Immature natural killer cell (primary cell): ENCODE data around the gene ARMC8. TPM values are rescaled to one million over a fixed set of nuclear protein-coding genes. Genes with fewer than 3 reads are reported as not detected.

Source experiments
- DNase-seq, 3 donors: peaks; one replicate each; pipeline ENCODE4 v3.0.0; 2022; ENCODE audit warnings: mixed read lengths in 1 of 3
- H3K27ac Mint-ChIP-seq, 6 donors: one replicate each; pipeline ENCODE4 v1.8.0; 2020; ENCODE audit warnings: mixed read lengths in 6 of 6, mild to moderate bottlenecking in 5 of 6, inconsistent platforms in 4 of 6, moderate library complexity in 3 of 6
- H3K27me3 Mint-ChIP-seq, 3 donors: one replicate each; pipeline ENCODE4 v1.8.0; 2020 to 2021; ENCODE audit warnings: low read depth in 3 of 3, mild to moderate bottlenecking in 3 of 3, mixed read lengths in 3 of 3, moderate library complexity in 3 of 3, inconsistent platforms in 1 of 3
- H3K36me3 Mint-ChIP-seq, 3 donors: one replicate each; pipeline ENCODE4 v1.8.0; 2020; ENCODE audit warnings: mixed read lengths in 3 of 3, inconsistent platforms in 2 of 3, mild to moderate bottlenecking in 2 of 3
- H3K4me1 Mint-ChIP-seq, 2 donors: one replicate each; pipeline ENCODE4 v1.8.0; 2020; ENCODE audit warnings: inconsistent platforms in 2 of 2, mild to moderate bottlenecking in 2 of 2, mixed read lengths in 2 of 2, moderate library complexity in 1 of 2
- H3K4me3 Mint-ChIP-seq, 5 donors: one replicate each; pipeline ENCODE4 v1.8.0; 2020; ENCODE audit warnings: mild to moderate bottlenecking in 5 of 5, mixed read lengths in 5 of 5, inconsistent platforms in 3 of 5, moderate library complexity in 3 of 5
- H3K9me3 Mint-ChIP-seq, 6 donors: one replicate each; pipeline ENCODE4 v1.8.0; 2020; ENCODE audit warnings: mild to moderate bottlenecking in 6 of 6, mixed read lengths in 6 of 6, inconsistent platforms in 4 of 6, moderate library complexity in 3 of 6
- polyA plus RNA-seq, 3 donors: library from polyadenylated mRNA; unstranded; fragments of 300-500 nt; fragmentation: Illumina TruSeq; gene quantifications; one replicate each; pipeline ENCODE4 v1.2.3, GENCODE V29; 2021

The ARMC8 gene
- polyA plus RNA-seq, 3 donors from 2014 or later: 33.5 to 61.1 (median 34.1) TPM

GRCh38 chr3:138270245-138270644 is 83.1 kb downstream of the ARMC8 start:
- Mint-ChIP-seq H3K27me3 (peaks cover 0 to 4% (median 0%) of the 10 kb centered on the region in 3 donors), H3K4me1 (no peaks in the 10 kb centered on the region), H3K9me3 (no peaks in the 10 kb centered on the region), H3K36me3 (peaks cover 27 to 44% (median 28%) of the 10 kb centered on the region in 3 donors), H3K27ac (no peak overlapping the region), H3K4me3 (no peak overlapping the region)
- no peak for DNase-seq

- Mint-ChIP-seq H3K4me3 (no peak overlapping the region), H3K27me3 (peaks cover 0 to 4% (median 0%) of the 10 kb centered on the region in 3 donors), H3K27ac (peak overlapping the region in 2 of 6 donors; percentile 15 to 23), H3K9me3 (no peaks in the 10 kb centered on the region), H3K36me3 (peaks cover 34 to 46% (median 35%) of the 10 kb centered on the region in 3 donors), H3K4me1 (no peaks in the 10 kb centered on the region)
- DNase-seq: no peak
Observed at GRCh38 chr3:138271189-138271794, 84.2 kb downstream of the ARMC8 start.

GRCh38 chr3:138281561-138281960 is 94.5 kb downstream of the ARMC8 start:
- Mint-ChIP-seq H3K4me3 (no peak overlapping the region), H3K27ac (no peak overlapping the region), H3K4me1 (no peaks in the 10 kb centered on the region), H3K27me3 (peaks cover 0 to 5% (median 0%) of the 10 kb centered on the region in 3 donors), H3K36me3 (peaks cover 10 to 19% (median 12%) of the 10 kb centered on the region in 3 donors), H3K9me3 (no peaks in the 10 kb centered on the region)
- DNase-seq: no peak

GRCh38 chr3:138282836-138283235 is 95.7 kb downstream of the ARMC8 start:
- Mint-ChIP-seq H3K9me3 (no peaks in the 10 kb centered on the region), H3K27ac (no peak overlapping the region), H3K4me1 (no peaks in the 10 kb centered on the region), H3K36me3 (peaks cover 4 to 11% (median 8%) of the 10 kb centered on the region in 3 donors), H3K4me3 (no peak overlapping the region), H3K27me3 (no peaks in the 10 kb centered on the region)
- DNase-seq: no peak

- no peak for DNase-seq
- peaks cover 10 to 14% (median 11%) of the 10 kb centered on the region in 3 donors for H3K36me3 Mint-ChIP-seq
- H3K9me3 Mint-ChIP-seq: no peaks in the 10 kb centered on the region
- H3K27ac Mint-ChIP-seq: no peak overlapping the region
- no peaks in the 10 kb centered on the region for H3K27me3 Mint-ChIP-seq
- H3K4me1 Mint-ChIP-seq: no peaks in the 10 kb centered on the region
- no peak overlapping the region for H3K4me3 Mint-ChIP-seq
Observed at GRCh38 chr3:138284079-138284478, 97.0 kb downstream of the ARMC8 start.

GRCh38 chr3:138284957-138285477 is 97.9 kb downstream of the ARMC8 start:
- Mint-ChIP-seq H3K4me3 (no peak overlapping the region), H3K9me3 (no peaks in the 10 kb centered on the region), H3K27ac (no peak overlapping the region), H3K36me3 (peaks cover 16 to 17% (median 17%) of the 10 kb centered on the region in 3 donors), H3K4me1 (no peaks in the 10 kb centered on the region), H3K27me3 (peaks cover 0 to 4% (median 0%) of the 10 kb centered on the region in 3 donors)
- no peak for DNase-seq

- Mint-ChIP-seq H3K9me3 (no peaks in the 10 kb centered on the region), H3K4me3 (no peak overlapping the region), H3K4me1 (no peaks in the 10 kb centered on the region), H3K27ac (peak overlapping the region in 2 of 6 donors; percentile 5 to 77), H3K36me3 (peaks cover 25 to 32% (median 29%) of the 10 kb centered on the region in 3 donors), H3K27me3 (peaks cover 0 to 4% (median 2%) of the 10 kb centered on the region in 3 donors)
- no peak for DNase-seq
Observed at GRCh38 chr3:138289260-138289659, 102.2 kb downstream of the ARMC8 start.

- H3K9me3 Mint-ChIP-seq: no peaks in the 10 kb centered on the region
- no peaks in the 10 kb centered on the region for H3K4me1 Mint-ChIP-seq
- peak overlapping the region in 2 of 6 donors; percentile 41 to 45 for H3K27ac Mint-ChIP-seq
- no peak overlapping the region for H3K4me3 Mint-ChIP-seq
- peaks cover 0 to 4% (median 2%) of the 10 kb centered on the region in 3 donors for H3K27me3 Mint-ChIP-seq
- no peak for DNase-seq
- peaks cover 25 to 32% (median 29%) of the 10 kb centered on the region in 3 donors for H3K36me3 Mint-ChIP-seq
Observed at GRCh38 chr3:138289701-138290100, 102.6 kb downstream of the ARMC8 start.

- peaks cover 0 to under 1% (median 0%) of the 10 kb centered on the region in 3 donors for H3K27me3 Mint-ChIP-seq
- H3K4me3 Mint-ChIP-seq: no peak overlapping the region
- H3K4me1 Mint-ChIP-seq: no peaks in the 10 kb centered on the region
- DNase-seq: no peak
- H3K27ac Mint-ChIP-seq: peak overlapping the region in 1 of 6 donors; percentile 12
- peaks cover 17 to 21% (median 20%) of the 10 kb centered on the region in 3 donors for H3K36me3 Mint-ChIP-seq
- H3K9me3 Mint-ChIP-seq: no peaks in the 10 kb centered on the region
Observed at GRCh38 chr3:138296639-138297038, 109.5 kb downstream of the ARMC8 start.

- Mint-ChIP-seq H3K27me3 (no peaks in the 10 kb centered on the region), H3K9me3 (no peaks in the 10 kb centered on the region), H3K27ac (no peak overlapping the region), H3K4me1 (no peaks in the 10 kb centered on the region), H3K36me3 (peaks cover 15 to 19% (median 19%) of the 10 kb centered on the region in 3 donors), H3K4me3 (no peak overlapping the region)
- no peak for DNase-seq
Observed at GRCh38 chr3:138297059-138297607, 110.0 kb downstream of the ARMC8 start.

- Mint-ChIP-seq H3K4me3 (no peak overlapping the region), H3K36me3 (peaks cover 13 to 15% (median 15%) of the 10 kb centered on the region in 3 donors), H3K27ac (peak overlapping the region in 3 of 6 donors; percentile 8 to 26 (median 23)), H3K9me3 (no peaks in the 10 kb centered on the region), H3K27me3 (no peaks in the 10 kb centered on the region), H3K4me1 (no peaks in the 10 kb centered on the region)
- DNase-seq: no peak
Observed at GRCh38 chr3:138297876-138298275, 110.8 kb downstream of the ARMC8 start.

- Mint-ChIP-seq H3K9me3 (no peaks in the 10 kb centered on the region), H3K4me3 (no peak overlapping the region), H3K4me1 (no peaks in the 10 kb centered on the region), H3K36me3 (peaks cover 4 to 13% (median 8%) of the 10 kb centered on the region in 3 donors), H3K27ac (peak overlapping the region in 1 of 6 donors; percentile 53), H3K27me3 (no peaks in the 10 kb centered on the region)
- no peak for DNase-seq
Observed at GRCh38 chr3:138300647-138301046, 113.5 kb downstream of the ARMC8 start.

GRCh38 chr3:138303474-138303873 is 116.4 kb downstream of the ARMC8 start:
- H3K27me3 Mint-ChIP-seq: peaks cover 2 to 6% (median 4%) of the 10 kb centered on the region in 3 donors
- H3K27ac Mint-ChIP-seq: no peak overlapping the region
- no peak overlapping the region for H3K4me3 Mint-ChIP-seq
- H3K4me1 Mint-ChIP-seq: no peaks in the 10 kb centered on the region
- peaks cover 9 to 16% (median 12%) of the 10 kb centered on the region in 6 donors for H3K9me3 Mint-ChIP-seq
- H3K36me3 Mint-ChIP-seq: peaks cover 4 to 15% (median 12%) of the 10 kb centered on the region in 3 donors
- DNase-seq: no peak

- no peak overlapping the region for H3K27ac Mint-ChIP-seq
- no peaks in the 10 kb centered on the region for H3K4me1 Mint-ChIP-seq
- peaks cover 21 to 46% (median 35%) of the 10 kb centered on the region in 6 donors for H3K9me3 Mint-ChIP-seq
- peaks cover 0 to 15% (median 9%) of the 10 kb centered on the region in 3 donors for H3K36me3 Mint-ChIP-seq
- no peak for DNase-seq
- H3K4me3 Mint-ChIP-seq: no peak overlapping the region
- peaks cover 2 to 27% (median 9%) of the 10 kb centered on the region in 3 donors for H3K27me3 Mint-ChIP-seq
Observed at GRCh38 chr3:138307899-138308298, 120.8 kb downstream of the ARMC8 start.
